HEK293T (cell line): Measurements from ENCODE around the gene OPA3.
"Not testable (repeated sequence)": the region's sequence is repeated elsewhere in the genome, so short reads cannot be mapped to it uniquely, and the experiment has no call there.

Experiments
- CTCF ChIA-PET: fragments of 350-600 bp; formaldehyde crosslinking; extraction: SDS; loops from one replicate; lab custom pipeline; 2021; ENCODE audit warnings: antibody characterized with exemption, inconsistent platforms; lab: Yijun Ruan, JAX
- POLR2A ChIA-PET: fragments of 350-600 bp; formaldehyde crosslinking; extraction: SDS; loops from one replicate; lab custom pipeline; 2020; ENCODE audit warnings: antibody characterized with exemption, inconsistent platforms; lab: Yijun Ruan, JAX
- DNase-seq: peaks from one replicate; pipeline ENCODE4 v3.0.0; 2012; ENCODE audit warnings: mixed read lengths; ENCODE audit errors: extremely low spot score
- ARNT ChIP-seq: fragments of 450-650 bp; IDR thresholded peaks from 2 replicates; pipeline ENCODE4 v1.6.1; 2017; ENCODE audit warnings: mild to moderate bottlenecking
- BHLHE40 ChIP-seq: fragments of 450-650 bp; IDR thresholded peaks from 2 replicates; pipeline ENCODE4 v1.6.1; 2016; ENCODE audit warnings: mild to moderate bottlenecking, moderate library complexity, borderline replicate concordance
- CTBP1 ChIP-seq: fragments of 450-650 bp; IDR thresholded peaks from 2 replicates; pipeline ENCODE4 v1.6.1; 2016; ENCODE audit warnings: borderline replicate concordance
- ELF4 ChIP-seq: fragments of 450-650 bp; IDR thresholded peaks from 2 replicates; pipeline ENCODE4 v1.6.1; 2017; ENCODE audit warnings: antibody characterized with exemption
- FOXA1 ChIP-seq: fragments of 450-650 bp; IDR thresholded peaks from 2 replicates; pipeline ENCODE4 v1.6.1; 2016; ENCODE audit warnings: mild to moderate bottlenecking
- FOXK2 ChIP-seq: fragments of 450-650 bp; IDR thresholded peaks from 2 replicates; pipeline ENCODE4 v1.6.1; 2016; ENCODE audit warnings: mild to moderate bottlenecking
- FOXM1 ChIP-seq: fragments of 450-650 bp; IDR thresholded peaks from 2 replicates; pipeline ENCODE4 v1.6.1; 2017; ENCODE audit warnings: mild to moderate bottlenecking, borderline replicate concordance
- HDGF ChIP-seq: fragments of 450-650 bp; IDR thresholded peaks from 2 replicates; pipeline ENCODE4 v1.6.1; 2017; ENCODE audit warnings: antibody characterized with exemption, borderline replicate concordance
- L3MBTL2 ChIP-seq: fragments of 450-650 bp; conservative IDR thresholded peaks from 2 replicates; pipeline ENCODE4 v1.6.1; 2016; ENCODE audit warnings: mild to moderate bottlenecking
- LEF1 ChIP-seq: fragments of 450-650 bp; IDR thresholded peaks from 2 replicates; pipeline ENCODE4 v1.6.1; 2017; ENCODE audit warnings: mild to moderate bottlenecking, borderline replicate concordance
- NFRKB ChIP-seq: fragments of 450-650 bp; IDR thresholded peaks from 2 replicates; pipeline ENCODE4 v1.6.1; 2016; ENCODE audit warnings: mild to moderate bottlenecking, moderate library complexity
- PKNOX1 ChIP-seq: fragments of 450-650 bp; IDR thresholded peaks from 2 replicates; pipeline ENCODE4 v1.6.1; 2016
- SP1 ChIP-seq: fragments of 450-650 bp; IDR thresholded peaks from 2 replicates; pipeline ENCODE4 v1.6.1; 2017
- SUZ12 ChIP-seq: fragments of 450-650 bp; IDR thresholded peaks from 2 replicates; pipeline ENCODE4 v1.6.1; 2016; ENCODE audit warnings: mild to moderate bottlenecking
- TARDBP ChIP-seq: fragments of 450-650 bp; IDR thresholded peaks from 2 replicates; pipeline ENCODE4 v1.6.1; 2016
- ZNF384 ChIP-seq: fragments of 450-650 bp; IDR thresholded peaks from 2 replicates; pipeline ENCODE4 v1.6.1; 2016

The OPA3 gene

GRCh38 chr19:45512881-45513483 is 71.6 kb downstream of the OPA3 start:
- DNase-seq, result no peak
- ChIA-PET CTCF (interaction anchor here (0.6 kb wide), 1 partner anchor 173 kb away, joined by 4 read pairs; no protein-coding TSS in a partner anchor), POLR2A (no interaction called here)
- TF ChIP-seq FOXA1, result no peak
- no peak for TF ChIP-seq SUZ12
- no peak for TF ChIP-seq SP1
- TF ChIP-seq BHLHE40, result no peak
- TF ChIP-seq NFRKB, result no peak
- TF ChIP-seq CTBP1, result no peak
- TF ChIP-seq ARNT, result no peak
- no peak for TF ChIP-seq PKNOX1
- no peak for TF ChIP-seq ELF4
- TF ChIP-seq L3MBTL2, result no peak
- TF ChIP-seq FOXM1, result no peak
- no peak for TF ChIP-seq TARDBP
- TF ChIP-seq ZNF384, result no peak
- TF ChIP-seq HDGF, result no peak
- no peak for TF ChIP-seq LEF1
- TF ChIP-seq FOXK2, result no peak

- TF ChIP-seq FOXK2 (no peak), L3MBTL2 (no peak), HDGF (no peak), CTBP1 (no peak), ZNF384 (no peak), PKNOX1 (no peak), ARNT (no peak), NFRKB (no peak)
- POLR2A ChIA-PET, result no interaction called here
- no peak for DNase-seq
- CTCF ChIA-PET, result interaction anchor here (1.7 kb wide), 1 partner anchor 47 kb away, joined by 8 read pairs; no protein-coding TSS in a partner anchor
Measured at GRCh38 chr19:45511074-45511473, 73.5 kb downstream of the OPA3 start.

GRCh38 chr19:45510352-45510751 is 74.2 kb downstream of the OPA3 start:
- DNase-seq, POLR2A ChIA-PET: not testable (repeated sequence)
- CTCF ChIA-PET, result interaction anchor here (1.7 kb wide), 1 partner anchor 48 kb away, joined by 8 read pairs; no protein-coding TSS in a partner anchor

GRCh38 chr19:45509692-45510015 is 74.9 kb downstream of the OPA3 start:
- ChIA-PET POLR2A (no interaction called here), CTCF (interaction anchor here (1.7 kb wide), 1 partner anchor 49 kb away, joined by 8 read pairs; no protein-coding TSS in a partner anchor)

GRCh38 chr19:45508861-45509691 is 75.5 kb downstream of the OPA3 start:
- CTCF ChIA-PET, result no interaction called here
- TF ChIP-seq TARDBP (no peak), PKNOX1 (no peak)
- peak; percentile 56 for DNase-seq
- POLR2A ChIA-PET, result interaction anchor here (1.4 kb wide), 1 partner anchor 16 kb away, joined by 3 read pairs; no protein-coding TSS in a partner anchor

More at GRCh38 chr19:45509692-45510015, 74.9 kb downstream of the OPA3 start:
- DNase-seq, result no peak
- no peak for TF ChIP-seq SP1
- no peak for TF ChIP-seq ARNT
- no peak for TF ChIP-seq ELF4
- no peak for TF ChIP-seq BHLHE40
- TF ChIP-seq ZNF384, result no peak
- TF ChIP-seq TARDBP, result no peak
- no peak for TF ChIP-seq LEF1
- TF ChIP-seq HDGF, result no peak
- no peak for TF ChIP-seq SUZ12
- TF ChIP-seq CTBP1, result no peak
- TF ChIP-seq FOXK2, result no peak

- CTCF ChIA-PET, result interaction anchor here (1.1 kb wide), 1 partner anchor 30 kb away, joined by 4 read pairs; no protein-coding TSS in a partner anchor
- TF ChIP-seq ARNT (no peak), ELF4 (no peak), LEF1 (no peak), BHLHE40 (no peak), PKNOX1 (no peak), FOXM1 (no peak), CTBP1 (no peak), TARDBP (no peak), HDGF (no peak), SP1 (no peak)
- no peak for DNase-seq
- POLR2A ChIA-PET, result interaction anchor here (0.8 to 1.4 kb wide), 4 partner anchors 13 to 133 kb away, joined by 3 to 6 read pairs (median 4); no protein-coding TSS in a partner anchor
Measured at GRCh38 chr19:45508417-45508860, 76.2 kb downstream of the OPA3 start.
